NCI-H1930 (cell line): Measurements from ENCODE around the gene WDR82.

Experiments
- DNase-seq, 2 experiments: peaks; one replicate each; lab custom pipeline; 2025; lab: John Stamatoyannopoulos, UW

Gene WDR82

GRCh38 chr3:52278510-52279069 is at the start of gene WDR82:
WDR82 (minus strand) TSS chr3:52278649; CDS start chr3:52278361, 288 bp downstream.
- peak; percentile 69 to 87 for DNase-seq

- no peak for DNase-seq
Observed at GRCh38 chr3:52327486-52328290, 49.2 kb upstream of the WDR82 start.

- no peak for DNase-seq
Observed at GRCh38 chr3:52326976-52327375, 48.5 kb upstream of the WDR82 start.

- DNase-seq = no peak
Observed at GRCh38 chr3:52325686-52326085, 47.2 kb upstream of the WDR82 start.

GRCh38 chr3:52324676-52325075 is 46.2 kb upstream of the WDR82 start:
- no peak for DNase-seq

GRCh38 chr3:52323526-52324295 is 45.3 kb upstream of the WDR82 start:
- no peak for DNase-seq

GRCh38 chr3:52322466-52322865 is 44.0 kb upstream of the WDR82 start:
- DNase-seq = no peak

- DNase-seq = no peak
Observed at GRCh38 chr3:52321481-52321880, 43.0 kb upstream of the WDR82 start.

GRCh38 chr3:52319921-52320595 is 41.6 kb upstream of the WDR82 start:
- DNase-seq = no peak

GRCh38 chr3:52318186-52318816 is 39.9 kb upstream of the WDR82 start:
- no peak for DNase-seq

- peak; percentile 44 to 75 for DNase-seq
Observed at GRCh38 chr3:52317208-52318000, 39.0 kb upstream of the WDR82 start.

- no peak for DNase-seq
Observed at GRCh38 chr3:52315977-52316764, 37.7 kb upstream of the WDR82 start, which contains the start of gene DNAH1. DNAH1 (plus strand) TSS chr3:52316319; CDS start chr3:52322443, 6,124 bp downstream.

- DNase-seq = no peak
Observed at GRCh38 chr3:52315006-52315405, 36.6 kb upstream of the WDR82 start.

GRCh38 chr3:52314489-52314888 is 36.0 kb upstream of the WDR82 start:
- no peak for DNase-seq

GRCh38 chr3:52313774-52314188 is 35.3 kb upstream of the WDR82 start:
- no peak for DNase-seq

- no peak for DNase-seq
Observed at GRCh38 chr3:52313188-52313773, 34.8 kb upstream of the WDR82 start.

GRCh38 chr3:52311576-52312119 is 33.2 kb upstream of the WDR82 start:
- peak; percentile 22 to 74 for DNase-seq

- no peak for DNase-seq
Observed at GRCh38 chr3:52310861-52311575, 32.6 kb upstream of the WDR82 start.

GRCh38 chr3:52308308-52308707 is 29.9 kb upstream of the WDR82 start:
- DNase-seq = no peak
